H1 (cell line): ENCODE measurements around the gene NEK4. TPM values are rescaled to one million over a fixed set of nuclear protein-coding genes. Genes with fewer than 3 reads are reported as not detected.

Experiments used
- CBX8 ChIP-seq: fragments of 300-800, 300-1000 bp; sonication (generic); IDR thresholded peaks from 2 replicates; pipeline ENCODE4 v1.7.1; 2016; ENCODE audit warnings: low read depth, low read length, borderline replicate concordance
- JUND ChIP-seq: IDR thresholded peaks from 2 replicates; pipeline ENCODE4 v1.6.1; 2011; ENCODE audit warnings: mild to moderate bottlenecking, improper control_type of control experiment, low read length
- SAP30 ChIP-seq: fragments of 300-600 bp; sonication (generic); IDR thresholded peaks from 2 replicates; pipeline ENCODE4 v1.7.1; 2012; ENCODE audit warnings: low read length, moderate library complexity, mild to moderate bottlenecking, inconsistent platforms; ENCODE audit not compliant: insufficient read depth, insufficient replicate concordance
- SIX5 ChIP-seq: IDR thresholded peaks from 2 replicates; pipeline ENCODE4 v1.6.1; 2011; ENCODE audit warnings: mild to moderate bottlenecking, low read depth, low read length
- SRF ChIP-seq: IDR thresholded peaks from 2 replicates; pipeline ENCODE4 v1.6.1; 2011; ENCODE audit warnings: mild to moderate bottlenecking, low read depth, low read length, moderate library complexity
- polyA plus RNA-seq, 7 experiments: library from polyadenylated mRNA; depleted of rRNA in 3 of 7; stranded (reverse) in 5 of 7; unstranded in 2 of 7; fragments of >200 nt in 5 of 7; fragments of 200-250 nt in 2 of 7; gene quantifications; 1 replicate in 5 of 7; 2 replicates in 1 of 7; 4 replicates in 1 of 7; pipeline versions ENCODE4 v1.2.1 to v1.2.3, GENCODE V29; 2011 to 2013; ENCODE audit warnings: missing spikeins in 2 of 7, mixed read lengths in 2 of 7
- total RNA-seq: library from RNA; stranded (reverse); fragmentation: NEBNext Ultra II Directional; extraction: Animal tissue kit (Norgen Biotek cat#: 25700); gene quantifications from 2 replicates; pipeline ENCODE4 v1.2.1, GENCODE V29; 2021
- TF ChIP-seq, protein P1 (sequence below): IDR thresholded peaks from 2 replicates; pipeline ENCODE4 v1.6.1; 2012; ENCODE audit warnings: low read length, inconsistent platforms

NEK4 gene
- total and polyA plus RNA-seq, 2 of the 8 experiments (the other 6 are each of a cell fraction or from before 2014, with no cell fraction given): 7.5 to 40.0 TPM

GRCh38 chr3:52679811-52680210 lies 90.9 kb downstream of the NEK4 start (continued):
- no peak for TF ChIP-seq CBX8
- no peak for TF ChIP-seq SRF
- no peak for TF ChIP-seq JUND
- no peak for TF ChIP-seq SIX5
- no peak for TF ChIP-seq SAP30
- TF ChIP-seq, protein P1, sequence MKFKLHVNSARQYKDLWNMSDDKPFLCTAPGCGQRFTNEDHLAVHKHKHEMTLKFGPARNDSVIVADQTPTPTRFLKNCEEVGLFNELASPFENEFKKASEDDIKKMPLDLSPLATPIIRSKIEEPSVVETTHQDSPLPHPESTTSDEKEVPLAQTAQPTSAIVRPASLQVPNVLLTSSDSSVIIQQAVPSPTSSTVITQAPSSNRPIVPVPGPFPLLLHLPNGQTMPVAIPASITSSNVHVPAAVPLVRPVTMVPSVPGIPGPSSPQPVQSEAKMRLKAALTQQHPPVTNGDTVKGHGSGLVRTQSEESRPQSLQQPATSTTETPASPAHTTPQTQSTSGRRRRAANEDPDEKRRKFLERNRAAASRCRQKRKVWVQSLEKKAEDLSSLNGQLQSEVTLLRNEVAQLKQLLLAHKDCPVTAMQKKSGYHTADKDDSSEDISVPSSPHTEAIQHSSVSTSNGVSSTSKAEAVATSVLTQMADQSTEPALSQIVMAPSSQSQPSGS: no peak
